Body of pancreas (tissue), 4 donors: Measurements from ENCODE around the gene TIAM1.

Experiments
- CTCF ChIP-seq, 7 experiments: fragments of 450-650 bp in 4 of 7; fragments of 200-600 bp in 3 of 7; sonication (generic) in 3 of 7; IDR thresholded peaks; one replicate each; pipeline ENCODE4 v1.5.1; 2016 to 2019; ENCODE audit warnings: antibody characterized with exemption in 7 of 7
- POLR2A ChIP-seq, 3 donors: fragments of 450-650 bp; IDR thresholded peaks; one replicate each; pipeline ENCODE4 v1.6.1; 2016; ENCODE audit warnings: antibody characterized with exemption in 3 of 3, mild to moderate bottlenecking in 2 of 3

- TF ChIP-seq CTCF (IDR thresholded peaks at IDR 0.05) (no peak), POLR2A (IDR thresholded peaks at IDR 0.05) (no peak)
These were observed 95.5 kb downstream of the TIAM1 start for GRCh38 chr21:31248598-31248997.
